ENCODE measurements around the gene STK24. TPM values are rescaled to one million over a fixed set of nuclear protein-coding genes. Genes with fewer than 3 reads are reported as not detected.

STK24 gene
- total RNA-seq, 4 donors from 2014 or later = 28.7 to 68.4 (median 49.4) TPM

- H3K36me3 ChIP-seq = no peaks in the 10 kb centered on the region
- no peak overlapping the region for H3K27ac ChIP-seq
- H3K27me3 ChIP-seq = no peaks in the 10 kb centered on the region
- H3K4me3 ChIP-seq = no peak overlapping the region
- no peak for DNase-seq
- no peak for ATAC-seq
- intact Hi-C loops (cut with DNase I; ENCODE audit: low total_unique reads) (no loop called here), in situ Hi-C loops (cut with MboI; ENCODE audit: low sequenced_read_pairs in 4 of 4) (no loop called here)
- no peaks in the 10 kb centered on the region for H3K9me3 ChIP-seq
- no peak for TF ChIP-seq CTCF (IDR thresholded peaks at IDR 0.05 in 4 of 5, conservative IDR thresholded peaks at IDR 0.05 in 1 of 5)
- TF ChIP-seq POLR2A (IDR thresholded peaks at IDR 0.05) = no peak
- H3K4me1 ChIP-seq = peaks cover 79 to 96% of the 10 kb centered on the region in 2 donors
Observed at GRCh38 chr13:98537306-98537705, 39.6 kb downstream of the STK24 start.

DNA sequence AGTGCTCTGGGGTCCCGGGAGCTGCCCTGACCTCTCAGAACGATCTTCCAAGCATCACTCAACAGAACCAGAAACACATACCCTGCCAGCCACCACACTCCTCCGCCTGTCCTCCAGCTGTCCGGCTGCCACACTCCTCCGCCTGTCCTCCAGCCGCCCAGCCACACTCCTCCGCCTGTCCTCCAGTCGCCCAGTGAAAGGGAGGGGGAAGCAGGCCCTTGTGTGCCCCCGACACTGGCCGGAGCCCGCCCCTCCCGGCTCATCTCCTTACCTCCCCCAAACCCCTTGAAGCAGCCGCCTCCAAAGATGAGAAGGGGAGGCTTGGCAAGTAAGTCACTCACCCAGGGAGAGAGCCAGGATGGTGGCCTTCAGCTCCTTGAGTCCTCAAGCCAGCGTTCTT is 40.2 kb downstream of the STK24 start:
- intact Hi-C loops (cut with DNase I; ENCODE audit: low total_unique reads) = no loop called here
- in situ Hi-C loops (cut with MboI; ENCODE audit: low sequenced_read_pairs in 4 of 4) = no loop called here
- DNase-seq (no peak), ATAC-seq (no peak)
- no peaks in the 10 kb centered on the region for H3K27me3 ChIP-seq
- TF ChIP-seq CTCF (IDR thresholded peaks at IDR 0.05 in 4 of 5, conservative IDR thresholded peaks at IDR 0.05 in 1 of 5) (no peak), POLR2A (IDR thresholded peaks at IDR 0.05) (no peak)
- peaks cover 77 to 97% of the 10 kb centered on the region in 2 donors for H3K4me1 ChIP-seq
- H3K36me3 ChIP-seq = no peaks in the 10 kb centered on the region
- no peak overlapping the region for H3K27ac ChIP-seq
- no peak overlapping the region for H3K4me3 ChIP-seq
- H3K9me3 ChIP-seq = no peaks in the 10 kb centered on the region

DNA sequence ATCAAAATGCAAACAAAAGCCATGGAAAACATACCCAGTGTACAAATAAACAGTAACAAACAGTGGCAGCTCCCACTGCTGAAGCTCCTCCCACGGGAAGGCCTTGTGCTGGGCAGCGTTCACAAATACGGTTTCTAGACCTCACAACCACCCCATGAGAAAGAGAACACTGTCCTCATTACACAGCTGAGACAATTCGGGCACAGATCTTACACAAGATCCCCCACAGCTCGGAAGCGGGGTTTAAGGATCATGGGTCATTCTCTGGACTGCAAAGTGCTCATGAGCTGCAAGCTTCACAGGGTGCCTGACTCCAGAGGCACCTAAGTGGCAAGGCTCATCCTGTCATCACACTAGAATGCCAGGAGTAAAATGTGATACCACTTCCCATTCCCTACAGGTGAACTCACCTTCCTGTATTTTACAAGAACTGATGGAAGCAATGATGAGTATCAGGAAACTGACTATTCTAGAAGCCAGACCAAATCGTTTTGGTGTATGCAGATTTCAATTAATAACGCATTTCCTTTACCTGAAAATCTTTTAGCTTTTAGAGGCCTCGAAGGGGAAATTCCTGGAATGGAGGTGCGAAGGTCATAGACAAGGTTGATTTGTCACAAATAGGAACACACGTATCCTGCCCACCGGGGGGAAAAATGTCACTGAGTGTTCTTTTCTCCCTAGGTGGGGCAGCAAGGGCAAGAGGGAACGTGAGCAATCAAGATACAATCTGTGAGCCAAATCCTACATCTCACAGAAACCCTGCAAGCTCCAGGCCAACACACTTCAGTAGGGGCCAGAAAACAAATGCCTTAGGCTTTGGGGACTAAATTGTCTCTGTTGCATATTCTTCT is 41.2 kb downstream of the STK24 start:
- in situ Hi-C loops (cut with MboI; ENCODE audit: low sequenced_read_pairs in 4 of 4) (no loop called here), intact Hi-C loops (cut with DNase I; ENCODE audit: low total_unique reads) (no loop called here)
- Histone ChIP-seq H3K4me1 (peaks cover 77 to 96% of the 10 kb centered on the region in 2 donors), H3K9me3 (no peaks in the 10 kb centered on the region), H3K27me3 (no peaks in the 10 kb centered on the region), H3K27ac (peak overlapping the region in 2 of 4 donors; percentile 18 to 22), H3K4me3 (no peak overlapping the region), H3K36me3 (no peaks in the 10 kb centered on the region)
- DNase-seq (no peak), ATAC-seq (peak; percentile 60 to 63)
- TF ChIP-seq POLR2A (IDR thresholded peaks at IDR 0.05) (no peak), CTCF (IDR thresholded peaks at IDR 0.05 in 4 of 5, conservative IDR thresholded peaks at IDR 0.05 in 1 of 5) (no peak)

- DNase-seq = no peak
- Histone ChIP-seq H3K27me3 (no peaks in the 10 kb centered on the region), H3K4me1 (peaks cover 78 to 94% of the 10 kb centered on the region in 2 donors), H3K36me3 (no peaks in the 10 kb centered on the region), H3K27ac (no peak overlapping the region), H3K4me3 (no peak overlapping the region), H3K9me3 (no peaks in the 10 kb centered on the region)
- TF ChIP-seq CTCF (IDR thresholded peaks at IDR 0.05 in 4 of 5, conservative IDR thresholded peaks at IDR 0.05 in 1 of 5) (no peak), POLR2A (IDR thresholded peaks at IDR 0.05) (no peak)
- in situ Hi-C loops (cut with MboI; ENCODE audit: low sequenced_read_pairs in 4 of 4) = no loop called here
- ATAC-seq = no peak
- intact Hi-C loops (cut with DNase I; ENCODE audit: low total_unique reads) = no loop called here
Observed at GRCh38 chr13:98534821-98535220, 42.1 kb downstream of the STK24 start.

Measured in gastrocnemius medialis (tissue), 4 donors.